ENCODE measurements around the gene YPEL4.
"Not testable (repeated sequence)": the region's sequence is repeated elsewhere in the genome, so short reads cannot be mapped to it uniquely, and the experiment has no call there.

YPEL4 gene

DNA sequence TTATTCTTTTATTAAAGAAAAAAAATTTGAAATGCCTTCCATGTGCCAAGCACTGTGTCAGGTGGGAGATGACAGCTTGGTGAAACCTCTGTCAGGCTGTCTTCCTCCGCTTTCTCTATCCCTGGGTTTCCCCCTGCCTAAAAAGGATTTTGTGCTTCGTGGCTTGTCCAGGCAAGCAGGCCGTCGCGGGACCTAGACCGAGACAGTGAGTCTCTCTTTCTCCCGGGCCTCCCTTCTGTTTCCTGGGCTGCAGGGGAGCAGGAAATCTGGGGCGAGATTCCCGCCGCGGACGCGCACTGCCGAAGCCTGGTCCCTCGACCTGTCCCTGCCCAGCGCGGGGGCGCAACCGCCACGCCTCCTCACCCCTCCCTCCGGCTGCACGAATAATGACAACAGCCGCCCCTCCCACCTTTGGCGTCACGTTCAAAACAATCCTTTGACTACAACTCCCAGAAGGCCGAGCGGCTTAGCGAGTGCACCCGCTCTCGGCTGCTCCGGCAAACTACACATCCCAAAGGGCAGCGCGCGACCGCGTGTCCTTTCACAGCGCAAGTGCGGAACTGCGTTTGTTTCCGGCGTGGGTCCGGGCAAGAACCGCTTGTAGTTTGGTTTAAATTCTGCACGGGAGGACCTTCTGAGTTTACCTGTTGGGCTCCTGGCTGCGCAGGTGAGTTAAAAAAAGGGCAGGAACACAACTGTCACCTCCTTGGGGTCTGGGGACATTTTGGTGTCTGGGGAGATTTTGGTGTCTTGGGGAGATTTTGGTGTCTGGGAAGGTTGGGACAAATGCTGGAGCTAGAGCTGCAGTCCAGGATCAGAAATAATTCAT, 7.7 kb upstream of the YPEL4 start, which contains the start of gene CLP1:
Gene CLP1 (plus strand): TSS at position 569 of the 829 bp plus-strand sequence. CDS start 1,715 bp downstream, outside the sequence.
- Histone ChIP-seq H3K23ac (ENCODE audit: low read length) (no peak within 1 kb of the TSS), H3K18ac (ENCODE audit: low read length) (no peak within 1 kb of the TSS), H3K79me1 (ENCODE audit: low read length) (peaks cover 12% of the 10 kb centered on the region), H3K4ac (ENCODE audit: low read depth, low read length) (no peak within 1 kb of the TSS), H3K4me3 (ENCODE audit: low read length) (peak within 1 kb of the TSS; percentile 94), H2BK5ac (ENCODE audit: low read length) (no peak within 1 kb of the TSS), H2AK5ac (ENCODE audit: low read length) (no peak within 1 kb of the TSS), H2BK120ac (ENCODE audit: low read depth, low read length) (no peak within 1 kb of the TSS), H3K4me2 (ENCODE audit: low read length) (peak within 1 kb of the TSS; percentile 99), H4K5ac (ENCODE audit: low read length) (no peak within 1 kb of the TSS), H3K27me3 (ENCODE audit: insufficient read depth, low read length, poor library complexity) (no peaks in the 10 kb centered on the region), H3K56ac (ENCODE audit: low read length) (peak within 1 kb of the TSS; percentile 89), H3K79me2 (ENCODE audit: control insufficient read depth, insufficient read depth, low read length) (peaks cover 14% of the 10 kb centered on the region), H3K36me3 (ENCODE audit: control insufficient read depth, insufficient read depth, low read length) (peaks cover 2% of the 10 kb centered on the region), H3K4me1 (ENCODE audit: control insufficient read depth, low read depth, low read length) (no peaks in the 10 kb centered on the region), H4K8ac (ENCODE audit: low read depth, low read length) (no peak within 1 kb of the TSS), H2BK15ac (replicated peaks; ENCODE audit: low read depth) (no peak within 1 kb of the TSS), H3K9ac (ENCODE audit: low read length) (peak within 1 kb of the TSS; percentile 89), H3K27ac (ENCODE audit: low read depth, low read length) (no peak within 1 kb of the TSS)
- DNase-seq = peak; percentile 100
- WGBS (ENCODE audit: extremely low coverage, insufficient coverage, low lambda C conversion rate) = no CpG with 5 or more reads among the region's 45 CpGs

DNA sequence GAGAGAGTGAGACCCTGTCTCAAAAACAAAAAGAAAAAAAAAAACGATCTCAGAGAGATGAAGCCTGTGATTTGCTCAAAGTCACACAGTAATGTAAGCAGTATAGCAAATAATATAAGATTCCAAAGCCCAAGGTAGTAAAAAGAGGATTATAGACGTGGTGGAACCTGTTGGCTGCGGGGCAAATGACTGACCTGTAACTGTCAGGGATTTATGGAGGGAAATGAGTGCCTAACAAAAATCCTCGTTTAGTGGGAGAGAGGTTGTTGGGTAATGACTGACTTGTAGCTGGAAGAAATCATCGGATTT, 7.1 kb upstream of the YPEL4 start:
- H3K9ac ChIP-seq (ENCODE audit: low read length) = no peak overlapping the region
- no peak overlapping the region for H2BK5ac ChIP-seq (ENCODE audit: low read length)
- no peak for DNase-seq
- H3K36me3 ChIP-seq (ENCODE audit: control insufficient read depth, insufficient read depth, low read length) = peaks cover 2% of the 10 kb centered on the region
- H3K27ac ChIP-seq (ENCODE audit: low read depth, low read length) = no peak overlapping the region
- WGBS (ENCODE audit: extremely low coverage, insufficient coverage, low lambda C conversion rate) = no CpG with 5 or more reads among the region's 5 CpGs
- no peak overlapping the region for H2AK5ac ChIP-seq (ENCODE audit: low read length)
- H3K79me1 ChIP-seq (ENCODE audit: low read length) = peaks cover 12% of the 10 kb centered on the region
- no peak overlapping the region for H3K23ac ChIP-seq (ENCODE audit: low read length)
- no peak overlapping the region for H3K4me2 ChIP-seq (ENCODE audit: low read length)
- no peak overlapping the region for H3K18ac ChIP-seq (ENCODE audit: low read length)
- H4K5ac ChIP-seq (ENCODE audit: low read length) = no peak overlapping the region
- H3K56ac ChIP-seq (ENCODE audit: low read length) = no peak overlapping the region
- no peak overlapping the region for H4K8ac ChIP-seq (ENCODE audit: low read depth, low read length)
- no peak overlapping the region for H2BK120ac ChIP-seq (ENCODE audit: low read depth, low read length)
- H3K4me1 ChIP-seq (ENCODE audit: control insufficient read depth, low read depth, low read length) = no peaks in the 10 kb centered on the region
- peaks cover 14% of the 10 kb centered on the region for H3K79me2 ChIP-seq (ENCODE audit: control insufficient read depth, insufficient read depth, low read length)
- H2BK15ac ChIP-seq (replicated peaks; ENCODE audit: low read depth) = no peak overlapping the region
- H3K4me3 ChIP-seq (ENCODE audit: low read length) = no peak overlapping the region
- H3K4ac ChIP-seq (ENCODE audit: low read depth, low read length) = no peak overlapping the region
- no peaks in the 10 kb centered on the region for H3K27me3 ChIP-seq (ENCODE audit: insufficient read depth, low read length, poor library complexity)

DNA sequence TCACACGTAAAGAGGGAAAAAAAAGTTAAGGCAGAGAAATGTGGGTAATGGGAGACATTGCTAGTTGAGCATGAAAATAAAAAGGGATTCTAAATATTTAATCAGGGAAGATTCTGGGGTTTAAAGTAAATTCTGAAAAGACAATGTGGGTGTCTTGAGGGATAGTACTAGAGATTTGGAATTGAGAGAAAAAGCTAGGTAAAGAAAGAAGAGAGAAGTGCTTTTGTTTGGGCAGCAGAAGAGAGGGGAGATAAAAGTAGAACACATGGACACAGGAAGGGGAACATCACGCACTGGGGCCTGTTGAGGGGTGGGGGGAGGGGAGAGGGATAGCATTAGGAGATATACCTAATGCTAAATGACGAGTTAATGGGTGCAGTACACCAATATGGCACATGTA, 3.5 kb upstream of the YPEL4 start:
- Histone ChIP-seq H4K8ac (ENCODE audit: low read depth, low read length) (no peak overlapping the region), H3K4ac (ENCODE audit: low read depth, low read length) (no peak overlapping the region), H3K36me3 (ENCODE audit: control insufficient read depth, insufficient read depth, low read length) (no peaks in the 10 kb centered on the region), H3K9ac (ENCODE audit: low read length) (no peak overlapping the region), H4K5ac (ENCODE audit: low read length) (no peak overlapping the region), H3K4me3 (ENCODE audit: low read length) (no peak overlapping the region), H3K4me2 (ENCODE audit: low read length) (no peak overlapping the region), H3K79me2 (ENCODE audit: control insufficient read depth, insufficient read depth, low read length) (peaks cover 5% of the 10 kb centered on the region), H3K56ac (ENCODE audit: low read length) (no peak overlapping the region), H3K23ac (ENCODE audit: low read length) (no peak overlapping the region), H2AK5ac (ENCODE audit: low read length) (no peak overlapping the region), H3K79me1 (ENCODE audit: low read length) (peaks cover 5% of the 10 kb centered on the region), H3K4me1 (ENCODE audit: control insufficient read depth, low read depth, low read length) (peaks cover 11% of the 10 kb centered on the region), H3K27ac (ENCODE audit: low read depth, low read length) (no peak overlapping the region), H2BK120ac (ENCODE audit: low read depth, low read length) (no peak overlapping the region), H2BK5ac (ENCODE audit: low read length) (no peak overlapping the region), H3K18ac (ENCODE audit: low read length) (no peak overlapping the region), H3K27me3 (ENCODE audit: insufficient read depth, low read length, poor library complexity) (no peaks in the 10 kb centered on the region), H2BK15ac (replicated peaks; ENCODE audit: low read depth) (no peak overlapping the region)
- DNase-seq = no peak
- no CpG with 5 or more reads among the region's 3 CpGs for WGBS (ENCODE audit: extremely low coverage, insufficient coverage, low lambda C conversion rate)

DNA sequence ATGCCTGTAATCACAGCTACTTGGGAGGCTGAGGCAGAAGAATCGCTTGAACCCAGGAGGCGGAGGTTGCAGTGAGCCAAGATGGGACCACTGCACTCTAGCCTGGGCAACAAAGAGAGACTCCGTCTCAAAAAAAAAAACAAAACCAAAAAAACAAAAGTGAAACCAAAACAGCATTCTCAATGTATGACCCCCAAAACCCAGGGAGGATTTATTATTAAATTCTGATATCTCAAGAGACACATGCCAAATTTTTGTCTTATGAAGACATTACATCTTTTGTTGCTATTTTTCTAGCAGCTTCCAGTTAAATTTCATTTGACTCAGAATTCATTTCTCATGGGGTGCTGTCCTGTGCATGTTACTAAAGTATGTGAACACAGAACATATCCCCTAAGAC, 3.0 kb upstream of the YPEL4 start:
- Histone ChIP-seq H4K8ac (ENCODE audit: low read depth, low read length) (no peak overlapping the region), H3K18ac (ENCODE audit: low read length) (no peak overlapping the region), H3K4me2 (ENCODE audit: low read length) (no peak overlapping the region), H3K79me1 (ENCODE audit: low read length) (peaks cover under 1% of the 10 kb centered on the region), H3K4ac (ENCODE audit: low read depth, low read length) (no peak overlapping the region), H3K23ac (ENCODE audit: low read length) (no peak overlapping the region), H3K56ac (ENCODE audit: low read length) (no peak overlapping the region), H2BK5ac (ENCODE audit: low read length) (no peak overlapping the region), H3K4me3 (ENCODE audit: low read length) (no peak overlapping the region), H3K27ac (ENCODE audit: low read depth, low read length) (no peak overlapping the region), H3K9ac (ENCODE audit: low read length) (no peak overlapping the region), H2BK15ac (replicated peaks; ENCODE audit: low read depth) (no peak overlapping the region), H3K36me3 (ENCODE audit: control insufficient read depth, insufficient read depth, low read length) (no peaks in the 10 kb centered on the region), H3K79me2 (ENCODE audit: control insufficient read depth, insufficient read depth, low read length) (peaks cover under 1% of the 10 kb centered on the region), H3K27me3 (ENCODE audit: insufficient read depth, low read length, poor library complexity) (no peaks in the 10 kb centered on the region), H4K5ac (ENCODE audit: low read length) (no peak overlapping the region), H2BK120ac (ENCODE audit: low read depth, low read length) (no peak overlapping the region), H3K4me1 (ENCODE audit: control insufficient read depth, low read depth, low read length) (peaks cover 14% of the 10 kb centered on the region), H2AK5ac (ENCODE audit: low read length) (no peak overlapping the region)
- WGBS (ENCODE audit: extremely low coverage, insufficient coverage, low lambda C conversion rate) = no CpG with 5 or more reads among the region's 3 CpGs
- no peak for DNase-seq

DNA sequence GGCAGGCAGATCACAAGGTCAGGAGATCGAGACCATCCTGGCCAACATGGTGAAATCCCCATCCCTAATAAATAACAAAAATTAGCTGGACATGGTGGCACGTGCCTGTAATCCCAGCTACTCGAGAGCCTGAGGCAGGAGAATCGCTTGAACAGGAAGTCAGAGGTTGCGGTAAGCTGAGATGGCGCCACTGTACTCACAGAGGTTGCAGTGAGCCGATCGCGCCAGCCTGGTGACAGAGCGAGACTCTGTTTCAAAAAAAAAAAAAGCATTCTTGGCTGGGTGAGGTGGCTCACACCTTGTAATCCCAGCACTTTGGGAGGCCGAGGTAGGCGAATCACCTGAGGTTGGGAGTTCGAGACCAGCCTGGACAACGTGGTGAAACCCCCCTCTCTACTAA, 2.5 kb upstream of the YPEL4 start:
- not testable (repeated sequence) for H4K8ac ChIP-seq (ENCODE audit: low read depth, low read length); H3K56ac ChIP-seq (ENCODE audit: low read length); H3K79me1 ChIP-seq (ENCODE audit: low read length); H2BK15ac ChIP-seq (replicated peaks; ENCODE audit: low read depth); H3K9ac ChIP-seq (ENCODE audit: low read length); H3K4me3 ChIP-seq (ENCODE audit: low read length); H3K79me2 ChIP-seq (ENCODE audit: control insufficient read depth, insufficient read depth, low read length); H4K5ac ChIP-seq (ENCODE audit: low read length); H3K18ac ChIP-seq (ENCODE audit: low read length); H3K27me3 ChIP-seq (ENCODE audit: insufficient read depth, low read length, poor library complexity); H2BK120ac ChIP-seq (ENCODE audit: low read depth, low read length); H3K23ac ChIP-seq (ENCODE audit: low read length); H3K36me3 ChIP-seq (ENCODE audit: control insufficient read depth, insufficient read depth, low read length); H2AK5ac ChIP-seq (ENCODE audit: low read length); H3K27ac ChIP-seq (ENCODE audit: low read depth, low read length); H3K4ac ChIP-seq (ENCODE audit: low read depth, low read length); H2BK5ac ChIP-seq (ENCODE audit: low read length); H3K4me2 ChIP-seq (ENCODE audit: low read length); DNase-seq
- no CpG with 5 or more reads among the region's 14 CpGs for WGBS (ENCODE audit: extremely low coverage, insufficient coverage, low lambda C conversion rate)
- peaks cover 14% of the 10 kb centered on the region for H3K4me1 ChIP-seq (ENCODE audit: control insufficient read depth, low read depth, low read length)

DNA sequence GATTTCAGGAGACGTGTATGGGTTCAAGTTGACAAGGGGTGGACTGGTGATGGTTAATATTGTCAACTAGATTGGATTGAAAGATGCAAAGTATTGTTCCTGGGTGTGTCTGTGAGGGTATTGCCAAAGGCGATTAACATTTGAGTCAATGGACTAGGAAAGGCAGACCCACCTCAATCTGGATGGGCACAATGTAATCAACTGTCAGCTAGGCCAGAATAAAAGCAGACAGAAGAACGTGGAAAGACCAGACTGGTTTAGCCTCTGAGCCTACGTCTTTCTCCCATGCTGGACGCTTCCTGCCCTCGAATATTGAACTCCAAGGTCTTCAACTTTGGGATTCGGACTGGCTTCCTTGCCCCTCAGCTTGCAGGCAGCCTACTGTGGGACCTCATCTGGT, 1.7 kb upstream of the YPEL4 start:
- Histone ChIP-seq H3K56ac (ENCODE audit: low read length) (no peak overlapping the region), H3K4ac (ENCODE audit: low read depth, low read length) (no peak overlapping the region), H3K79me2 (ENCODE audit: control insufficient read depth, insufficient read depth, low read length) (no peaks in the 10 kb centered on the region), H2BK5ac (ENCODE audit: low read length) (no peak overlapping the region), H3K18ac (ENCODE audit: low read length) (no peak overlapping the region), H3K9ac (ENCODE audit: low read length) (no peak overlapping the region), H3K4me3 (ENCODE audit: low read length) (no peak overlapping the region), H3K4me1 (ENCODE audit: control insufficient read depth, low read depth, low read length) (peaks cover 14% of the 10 kb centered on the region), H2BK15ac (replicated peaks; ENCODE audit: low read depth) (no peak overlapping the region), H2AK5ac (ENCODE audit: low read length) (no peak overlapping the region), H4K5ac (ENCODE audit: low read length) (no peak overlapping the region), H3K27me3 (ENCODE audit: insufficient read depth, low read length, poor library complexity) (no peaks in the 10 kb centered on the region), H4K8ac (ENCODE audit: low read depth, low read length) (no peak overlapping the region), H3K79me1 (ENCODE audit: low read length) (no peaks in the 10 kb centered on the region), H2BK120ac (ENCODE audit: low read depth, low read length) (no peak overlapping the region), H3K27ac (ENCODE audit: low read depth, low read length) (no peak overlapping the region), H3K4me2 (ENCODE audit: low read length) (no peak overlapping the region), H3K36me3 (ENCODE audit: control insufficient read depth, insufficient read depth, low read length) (no peaks in the 10 kb centered on the region), H3K23ac (ENCODE audit: low read length) (no peak overlapping the region)
- WGBS (ENCODE audit: extremely low coverage, insufficient coverage, low lambda C conversion rate) = no CpG with 5 or more reads among the region's 7 CpGs
- no peak for DNase-seq
